Trophoblast cell (in vitro differentiated cells and primary cell): Measurements from ENCODE around the gene PTRHD1.

ENCODE experiments used
- DNase-seq, 2 donors: peaks; one replicate each; pipeline ENCODE4 v3.0.0-alpha.2; 2016
- H2AFZ ChIP-seq: 2 replicates; pipeline ENCODE4 v1.6.1; 2013; ENCODE audit warnings: low read length, moderate library complexity, mild to moderate bottlenecking; ENCODE audit not compliant: insufficient read depth, poor library complexity
- H2AK5ac ChIP-seq: 2 replicates; pipeline ENCODE4 v1.6.1; 2013; ENCODE audit warnings: mild to moderate bottlenecking, low read length
- H2BK120ac ChIP-seq: 2 replicates; pipeline ENCODE4 v1.6.1; 2013; ENCODE audit warnings: low read length, mild to moderate bottlenecking, moderate library complexity; ENCODE audit not compliant: insufficient read depth, poor library complexity
- H2BK12ac ChIP-seq: 2 replicates; pipeline ENCODE4 v1.6.1; 2013; ENCODE audit warnings: mild to moderate bottlenecking, low read length, moderate library complexity
- H2BK5ac ChIP-seq: 2 replicates; pipeline ENCODE4 v1.6.1; 2013; ENCODE audit warnings: low read length, low read depth, moderate library complexity, mild to moderate bottlenecking; ENCODE audit not compliant: poor library complexity
- H3K14ac ChIP-seq: 2 replicates; pipeline ENCODE4 v1.6.1; 2013; ENCODE audit warnings: mild to moderate bottlenecking, low read length
- H3K18ac ChIP-seq: 2 replicates; pipeline ENCODE4 v1.6.1; 2013; ENCODE audit warnings: mild to moderate bottlenecking, low read length
- H3K23ac ChIP-seq: 2 replicates; pipeline ENCODE4 v1.6.1; 2013; ENCODE audit warnings: low read length
- H3K27ac ChIP-seq: 2 replicates; pipeline ENCODE4 v1.5.1; 2013; ENCODE audit warnings: low read depth, mild to moderate bottlenecking, inconsistent platforms, low read length, moderate library complexity
- H3K27me3 ChIP-seq: 2 replicates; pipeline ENCODE4 v1.6.1; 2013; ENCODE audit warnings: inconsistent platforms, mild to moderate bottlenecking, low read length, moderate library complexity; ENCODE audit not compliant: insufficient read depth
- H3K36me3 ChIP-seq, 2 experiments: 1 replicate in 1 of 2; 2 replicates in 1 of 2; pipeline ENCODE4 v1.6.1; 2013; ENCODE audit warnings: low read length in 2 of 2, mild to moderate bottlenecking in 2 of 2, moderate library complexity in 1 of 2; ENCODE audit not compliant: insufficient read depth in 2 of 2, control insufficient read depth in 1 of 2
- H3K4ac ChIP-seq: 2 replicates; pipeline ENCODE4 v1.6.1; 2013; ENCODE audit warnings: low read depth, mild to moderate bottlenecking, low read length, moderate library complexity
- H3K4me1 ChIP-seq, 2 experiments: 1 replicate in 1 of 2; 2 replicates in 1 of 2; pipeline ENCODE4 v1.6.1; 2013; ENCODE audit warnings: low read length in 2 of 2, mild to moderate bottlenecking in 2 of 2, moderate library complexity in 1 of 2; ENCODE audit not compliant: insufficient read depth in 2 of 2, control insufficient read depth in 1 of 2
- H3K4me2 ChIP-seq: 2 replicates; pipeline ENCODE4 v1.6.1; 2013; ENCODE audit warnings: inconsistent platforms, mild to moderate bottlenecking, low read length, moderate library complexity
- H3K4me3 ChIP-seq: 2 replicates; pipeline ENCODE4 v1.5.1; 2013; ENCODE audit warnings: mild to moderate bottlenecking, low read depth, low read length, inconsistent platforms
- H3K79me1 ChIP-seq: one replicate; pipeline ENCODE4 v1.6.1; 2013; ENCODE audit warnings: low read length
- H3K79me2 ChIP-seq: 2 replicates; pipeline ENCODE4 v1.6.1; 2013; ENCODE audit warnings: low read length, mild to moderate bottlenecking; ENCODE audit not compliant: control insufficient read depth, insufficient read depth, poor library complexity
- H3K9ac ChIP-seq: 2 replicates; pipeline ENCODE4 v1.6.1; 2013; ENCODE audit warnings: mild to moderate bottlenecking, low read length
- H3K9me3 ChIP-seq: 2 replicates; pipeline ENCODE4 v1.6.1; 2013; ENCODE audit warnings: low read depth, mild to moderate bottlenecking, control low read depth, inconsistent platforms, low read length; ENCODE audit not compliant: insufficient read depth
- H4K12ac ChIP-seq: 2 replicates; pipeline ENCODE4 v1.6.1; 2013; ENCODE audit warnings: low read depth, mild to moderate bottlenecking, low read length, moderate library complexity
- H4K8ac ChIP-seq: 2 replicates; pipeline ENCODE4 v1.6.1; 2013; ENCODE audit warnings: low read depth, mild to moderate bottlenecking, low read length, moderate library complexity
- H4K91ac ChIP-seq: one replicate; pipeline ENCODE4 v1.6.1; 2013; ENCODE audit warnings: low read depth, mild to moderate bottlenecking, low read length, moderate library complexity
- WGBS: extraction: QIAGEN DNeasy Blood & Tissue Kit; methylation state at CpG from one replicate; pipeline ENCODE4 v1.1.7; 2013; ENCODE audit warnings: missing lambda C conversion rate; ENCODE audit not compliant: insufficient read length, insufficient coverage; ENCODE audit errors: extremely low coverage; 5-methylcytosine and 5-hydroxymethylcytosine counted together

Gene PTRHD1

DNA sequence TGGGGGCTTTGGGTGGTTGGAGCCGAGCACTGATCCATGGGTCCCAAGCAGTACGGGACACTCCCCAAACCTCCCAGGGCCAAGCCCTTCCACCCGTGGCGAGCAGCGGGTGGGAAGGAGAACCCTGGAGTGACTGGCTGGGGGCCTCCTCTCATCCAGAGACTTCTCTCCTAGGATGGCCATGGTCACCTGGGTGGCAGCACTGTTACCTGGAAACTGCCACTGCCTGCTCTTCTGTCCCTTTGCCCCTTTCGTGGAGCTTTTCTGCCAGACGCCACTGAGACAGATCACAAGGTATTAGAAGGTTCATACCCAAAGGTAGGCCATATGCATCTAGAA, 27.0 kb upstream of the PTRHD1 start:
- Histone ChIP-seq H3K27ac (no peak overlapping the region), H4K91ac (no peak overlapping the region), H3K9me3 (no peaks in the 10 kb centered on the region), H3K18ac (no peak overlapping the region), H2BK5ac (no peak overlapping the region), H3K27me3 (no peaks in the 10 kb centered on the region), H2BK120ac (no peak overlapping the region), H3K14ac (no peak overlapping the region), H4K8ac (no peak overlapping the region), H3K79me2 (no peaks in the 10 kb centered on the region), H2AFZ (no peak overlapping the region), H3K4ac (no peak overlapping the region), H3K4me2 (no peak overlapping the region), H3K36me3 (peaks cover 38 to 56% of the 10 kb centered on the region in 2 experiments), H3K23ac (no peak overlapping the region), H3K9ac (no peak overlapping the region), H3K79me1 (no peaks in the 10 kb centered on the region), H2AK5ac (no peak overlapping the region), H4K12ac (no peak overlapping the region), H3K4me3 (no peak overlapping the region), H2BK12ac (no peak overlapping the region), H3K4me1 (peaks cover 0 to 2% of the 10 kb centered on the region in 2 experiments)
- WGBS: no CpG with 5 or more reads among the region's 7 CpGs
- DNase-seq: no peak

GRCh38 chr2:24819442-24820174, 26.4 kb upstream of the PTRHD1 start:
- H2BK5ac ChIP-seq: no peak overlapping the region
- DNase-seq: no peak
- peaks cover 38 to 56% of the 10 kb centered on the region in 2 experiments for H3K36me3 ChIP-seq
- no peak overlapping the region for H4K91ac ChIP-seq
- no peaks in the 10 kb centered on the region for H3K79me1 ChIP-seq
- H2AFZ ChIP-seq: no peak overlapping the region
- H3K9me3 ChIP-seq: no peaks in the 10 kb centered on the region
- no peak overlapping the region for H4K12ac ChIP-seq
- H4K8ac ChIP-seq: no peak overlapping the region
- no peak overlapping the region for H3K23ac ChIP-seq
- H3K4me3 ChIP-seq: no peak overlapping the region
- no peaks in the 10 kb centered on the region for H3K27me3 ChIP-seq
- H3K79me2 ChIP-seq: no peaks in the 10 kb centered on the region
- no peak overlapping the region for H3K4ac ChIP-seq
- no peak overlapping the region for H2AK5ac ChIP-seq
- no peak overlapping the region for H3K18ac ChIP-seq
- H3K14ac ChIP-seq: no peak overlapping the region
- H2BK120ac ChIP-seq: no peak overlapping the region
- no peak overlapping the region for H3K9ac ChIP-seq
- no CpG with 5 or more reads among the region's 21 CpGs for WGBS
- no peak overlapping the region for H3K4me2 ChIP-seq
- peaks cover 0 to 2% of the 10 kb centered on the region in 2 experiments for H3K4me1 ChIP-seq
- H3K27ac ChIP-seq: no peak overlapping the region
- H2BK12ac ChIP-seq: no peak overlapping the region

DNA sequence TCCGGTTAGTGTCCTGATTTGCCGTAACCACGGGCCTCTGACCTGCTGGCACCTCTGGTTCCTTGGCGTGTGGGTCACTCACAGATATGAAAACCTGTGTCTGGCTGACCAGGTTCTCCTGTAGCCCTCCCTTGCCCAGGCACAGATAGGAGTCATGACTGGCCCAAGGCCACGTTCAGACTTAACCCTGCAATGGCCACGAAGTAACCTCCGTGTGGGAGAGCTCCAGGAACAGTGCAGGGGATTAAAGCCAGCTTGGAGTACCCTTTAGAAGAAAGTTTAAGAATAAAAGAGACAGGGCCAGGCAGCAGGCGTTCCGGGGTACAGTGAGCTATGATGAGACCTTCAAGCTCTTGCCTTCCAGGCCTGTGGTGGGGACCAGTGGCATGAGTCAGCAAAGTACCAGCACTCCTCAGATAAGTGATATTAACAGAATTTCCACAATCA, 25.6 kb upstream of the PTRHD1 start:
- no peak overlapping the region for H2BK5ac ChIP-seq
- no peak for DNase-seq
- H2BK12ac ChIP-seq: no peak overlapping the region
- WGBS: no CpG with 5 or more reads among the region's 9 CpGs
- no peak overlapping the region for H4K8ac ChIP-seq
- no peak overlapping the region for H3K4me2 ChIP-seq
- no peak overlapping the region for H3K18ac ChIP-seq
- H3K14ac ChIP-seq: no peak overlapping the region
- H3K79me2 ChIP-seq: no peaks in the 10 kb centered on the region
- H3K79me1 ChIP-seq: no peaks in the 10 kb centered on the region
- H4K12ac ChIP-seq: no peak overlapping the region
- H3K4me3 ChIP-seq: no peak overlapping the region
- H2AK5ac ChIP-seq: no peak overlapping the region
- H3K23ac ChIP-seq: no peak overlapping the region
- H3K9me3 ChIP-seq: no peaks in the 10 kb centered on the region
- no peak overlapping the region for H4K91ac ChIP-seq
- no peaks in the 10 kb centered on the region for H3K27me3 ChIP-seq
- peaks cover 0 to 2% of the 10 kb centered on the region in 2 experiments for H3K4me1 ChIP-seq
- no peak overlapping the region for H3K4ac ChIP-seq
- no peak overlapping the region for H3K9ac ChIP-seq
- peaks cover 35 to 61% of the 10 kb centered on the region in 2 experiments for H3K36me3 ChIP-seq
- no peak overlapping the region for H3K27ac ChIP-seq
- H2BK120ac ChIP-seq: no peak overlapping the region
- no peak overlapping the region for H2AFZ ChIP-seq

- H4K91ac ChIP-seq: no peak overlapping the region
- no peak overlapping the region for H2BK12ac ChIP-seq
- H3K4me2 ChIP-seq: no peak overlapping the region
- no peak overlapping the region for H3K4me3 ChIP-seq
- H3K36me3 ChIP-seq: peaks cover 35 to 59% of the 10 kb centered on the region in 2 experiments
- H4K8ac ChIP-seq: no peak overlapping the region
- no peak overlapping the region for H4K12ac ChIP-seq
- H2AK5ac ChIP-seq: no peak overlapping the region
- no peak overlapping the region for H3K18ac ChIP-seq
- peak overlapping the region; percentile 37 for H3K23ac ChIP-seq
- no peak overlapping the region for H3K27ac ChIP-seq
- no peak overlapping the region for H3K14ac ChIP-seq
- no peak overlapping the region for H3K9ac ChIP-seq
- peaks cover 0 to 2% of the 10 kb centered on the region in 2 experiments for H3K4me1 ChIP-seq
- peak overlapping the region; percentile 50 for H2AFZ ChIP-seq
- H3K79me2 ChIP-seq: no peaks in the 10 kb centered on the region
- H2BK120ac ChIP-seq: no peak overlapping the region
- DNase-seq: peak in 1 of 2 donors; percentile 48
- no peak overlapping the region for H3K4ac ChIP-seq
- H3K79me1 ChIP-seq: no peaks in the 10 kb centered on the region
- no peaks in the 10 kb centered on the region for H3K9me3 ChIP-seq
- no CpG with 5 or more reads among the region's 4 CpGs for WGBS
- no peak overlapping the region for H2BK5ac ChIP-seq
- H3K27me3 ChIP-seq: no peaks in the 10 kb centered on the region
These were observed 23.7 kb upstream of the PTRHD1 start for GRCh38 chr2:24816884-24817283.
